ENCODE measurements around the gene RAB11FIP4. TPM values are rescaled to one million over a fixed set of nuclear protein-coding genes. Genes with fewer than 3 reads are reported as not detected.

RAB11FIP4 gene
- total and polyA plus RNA-seq, 9 donors = 1.8 to 16.5 (median 6.4) TPM

DNA sequence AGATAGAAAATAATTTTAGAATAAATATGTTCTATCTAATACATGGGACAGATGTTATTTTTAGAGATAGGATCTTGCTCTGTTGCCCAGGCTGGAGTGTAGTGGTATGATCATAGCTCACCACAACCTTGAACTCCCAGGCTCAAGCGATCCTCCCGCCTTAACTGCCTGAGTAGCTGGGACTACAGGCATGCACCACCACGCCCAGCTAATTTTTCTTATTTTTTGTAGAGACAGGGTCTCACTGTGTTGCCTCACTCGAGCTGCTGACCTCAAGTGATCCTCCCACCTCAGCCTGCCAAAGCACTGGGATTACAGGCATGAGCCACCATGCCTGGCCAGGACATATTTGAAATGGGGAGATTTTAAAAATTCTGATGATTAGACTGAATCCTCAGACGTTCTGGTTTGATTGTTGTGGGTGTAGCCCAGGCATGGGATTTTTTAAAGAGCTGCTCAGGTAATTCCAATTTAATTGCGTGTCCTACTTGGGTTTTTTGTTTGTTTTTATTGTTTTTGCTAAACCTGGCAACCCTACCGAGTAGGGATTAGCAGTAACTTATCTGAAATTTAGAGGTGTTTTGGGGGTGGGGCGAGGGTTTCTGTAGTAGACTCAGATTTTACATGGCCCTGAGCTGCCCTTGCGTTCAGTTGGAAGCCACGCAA lies 142.9 kb downstream of the RAB11FIP4 start:
- Histone ChIP-seq H3K27me3 (no peaks in the 10 kb centered on the region), H3K27ac (peak overlapping the region in 1 of 2 donors; percentile 28), H3K36me3 (no peaks in the 10 kb centered on the region), H3K9me3 (no peaks in the 10 kb centered on the region), H3K4me3 (no peak overlapping the region), H3K4me1 (ENCODE audit: insufficient read depth) (peaks cover 14% of the 10 kb centered on the region)
- TF ChIP-seq, protein P1, sequence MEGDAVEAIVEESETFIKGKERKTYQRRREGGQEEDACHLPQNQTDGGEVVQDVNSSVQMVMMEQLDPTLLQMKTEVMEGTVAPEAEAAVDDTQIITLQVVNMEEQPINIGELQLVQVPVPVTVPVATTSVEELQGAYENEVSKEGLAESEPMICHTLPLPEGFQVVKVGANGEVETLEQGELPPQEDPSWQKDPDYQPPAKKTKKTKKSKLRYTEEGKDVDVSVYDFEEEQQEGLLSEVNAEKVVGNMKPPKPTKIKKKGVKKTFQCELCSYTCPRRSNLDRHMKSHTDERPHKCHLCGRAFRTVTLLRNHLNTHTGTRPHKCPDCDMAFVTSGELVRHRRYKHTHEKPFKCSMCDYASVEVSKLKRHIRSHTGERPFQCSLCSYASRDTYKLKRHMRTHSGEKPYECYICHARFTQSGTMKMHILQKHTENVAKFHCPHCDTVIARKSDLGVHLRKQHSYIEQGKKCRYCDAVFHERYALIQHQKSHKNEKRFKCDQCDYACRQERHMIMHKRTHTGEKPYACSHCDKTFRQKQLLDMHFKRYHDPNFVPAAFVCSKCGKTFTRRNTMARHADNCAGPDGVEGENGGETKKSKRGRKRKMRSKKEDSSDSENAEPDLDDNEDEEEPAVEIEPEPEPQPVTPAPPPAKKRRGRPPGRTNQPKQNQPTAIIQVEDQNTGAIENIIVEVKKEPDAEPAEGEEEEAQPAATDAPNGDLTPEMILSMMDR (IDR thresholded peaks at IDR 0.05) = no peak
- TF ChIP-seq POLR2A (IDR thresholded peaks at IDR 0.05) (no peak), EP300 (IDR thresholded peaks at IDR 0.05) (no peak)
- 36 to 40% (median 39%) methylated on average over 10 of the region's 10 CpGs for WGBS, 3 donors
- intact Hi-C loops (cut with DNase I) = no loop called here
- peak in 2 of 5 donors; percentile 51 to 60 for DNase-seq

DNA sequence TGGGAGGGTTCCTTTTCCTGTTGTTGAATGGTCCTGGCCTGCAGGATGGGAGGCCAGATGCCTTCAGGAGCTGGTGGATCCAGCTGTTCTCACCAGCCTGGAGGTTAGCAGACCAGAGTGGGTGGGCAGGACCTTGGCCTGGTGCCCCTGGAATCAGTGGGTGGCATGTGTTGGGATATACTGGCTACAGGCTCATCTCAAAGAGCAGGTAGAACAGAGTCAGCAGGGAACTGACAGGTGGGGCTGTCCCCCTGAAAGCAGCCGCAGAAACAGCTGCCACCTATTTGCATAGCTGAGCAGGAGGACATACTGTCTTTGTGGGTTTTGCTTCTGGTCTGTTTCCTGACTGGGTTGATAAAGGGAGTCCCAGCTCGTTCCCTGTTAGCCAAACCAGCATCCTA lies 144.1 kb downstream of the RAB11FIP4 start:
- H3K36me3 ChIP-seq = no peaks in the 10 kb centered on the region
- no peak for TF ChIP-seq EP300 (IDR thresholded peaks at IDR 0.05)
- TF ChIP-seq, protein P1 (IDR thresholded peaks at IDR 0.05) = no peak
- TF ChIP-seq POLR2A (IDR thresholded peaks at IDR 0.05) = no peak
- 53 to 89% (median 65%) methylated on average over 2 of the region's 2 CpGs for WGBS, 3 donors

DNA sequence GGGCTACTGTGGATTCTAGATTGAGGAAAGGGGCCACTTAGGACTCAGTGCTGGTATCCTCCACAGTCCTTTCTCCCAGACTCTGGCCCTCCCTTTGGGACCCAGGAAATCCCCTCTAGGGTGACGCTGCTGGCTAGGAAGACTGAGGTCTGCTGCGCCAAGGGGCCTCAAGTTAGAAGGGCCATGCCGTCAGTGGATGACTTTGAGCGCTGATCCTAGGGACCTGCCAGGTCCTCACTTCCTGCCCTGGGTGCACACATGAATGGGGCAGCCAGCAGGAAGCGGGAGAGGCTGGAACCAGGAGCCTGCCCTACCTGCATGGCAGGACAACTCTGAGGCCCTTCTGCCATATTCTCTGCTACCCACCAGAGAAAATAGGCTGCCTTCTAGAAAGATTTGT lies 145.0 kb downstream of the RAB11FIP4 start:
- no peaks in the 10 kb centered on the region for H3K36me3 ChIP-seq
- no peaks in the 10 kb centered on the region for H3K9me3 ChIP-seq
- peaks cover 9% of the 10 kb centered on the region for H3K4me1 ChIP-seq (ENCODE audit: insufficient read depth)
- TF ChIP-seq EP300 (IDR thresholded peaks at IDR 0.05) (no peak), POLR2A (IDR thresholded peaks at IDR 0.05) (no peak)
- TF ChIP-seq, protein P1 (IDR thresholded peaks at IDR 0.05) = no peak
- no peaks in the 10 kb centered on the region for H3K27me3 ChIP-seq
- DNase-seq = no peak
- no peak overlapping the region for H3K4me3 ChIP-seq
- 95 to 99% (median 97%) methylated on average over 5 of the region's 5 CpGs for WGBS, 3 donors
- no peak overlapping the region for H3K27ac ChIP-seq
- intact Hi-C loops (cut with DNase I) = no loop called here

More for the DNA sequence above, 144.1 kb downstream of the RAB11FIP4 start:
- DNase-seq = no peak
- Histone ChIP-seq H3K4me1 (ENCODE audit: insufficient read depth) (peaks cover 9% of the 10 kb centered on the region), H3K27me3 (no peaks in the 10 kb centered on the region), H3K9me3 (no peaks in the 10 kb centered on the region), H3K27ac (no peak overlapping the region), H3K4me3 (no peak overlapping the region)
- intact Hi-C loops (cut with DNase I) = no loop called here

DNA sequence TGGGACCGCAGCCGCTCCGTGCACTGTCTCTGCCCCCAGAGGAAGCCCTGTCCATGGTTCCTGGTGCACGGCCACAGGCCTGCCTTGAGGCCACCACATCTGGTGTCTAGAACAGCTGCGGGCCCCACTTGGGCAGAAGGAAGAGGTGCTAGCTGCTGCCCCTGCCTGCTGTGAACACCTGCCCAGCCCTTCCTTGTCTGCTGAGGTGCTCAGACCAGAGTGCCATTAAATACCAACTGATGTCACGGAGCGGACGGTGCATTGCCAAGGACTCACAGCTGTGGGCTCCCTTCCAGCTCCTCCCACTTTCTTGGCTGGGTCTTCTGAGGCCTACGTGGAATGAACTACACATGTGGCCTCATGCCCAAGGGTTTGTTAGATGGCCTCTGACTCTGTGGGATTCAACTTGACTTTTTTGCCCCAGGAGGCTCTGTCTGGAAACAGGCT lies 146.1 kb downstream of the RAB11FIP4 start:
- peak; percentile 47 to 74 (median 62) for DNase-seq
- no peaks in the 10 kb centered on the region for H3K27me3 ChIP-seq
- H3K4me3 ChIP-seq = no peak overlapping the region
- intact Hi-C loops (cut with DNase I) = no loop called here
- TF ChIP-seq, protein P1 (IDR thresholded peaks at IDR 0.05) = no peak
- no peak for TF ChIP-seq POLR2A (IDR thresholded peaks at IDR 0.05)
- TF ChIP-seq EP300 (IDR thresholded peaks at IDR 0.05) = no peak
- 50 to 57% (median 56%) methylated on average over 9 of the region's 9 CpGs for WGBS, 3 donors
- H3K36me3 ChIP-seq = no peaks in the 10 kb centered on the region
- peak overlapping the region in 1 of 2 donors; percentile 12 for H3K27ac ChIP-seq
- peaks cover 9% of the 10 kb centered on the region for H3K4me1 ChIP-seq (ENCODE audit: insufficient read depth)
- H3K9me3 ChIP-seq = no peaks in the 10 kb centered on the region
